MM.1S (cell line): ENCODE measurements around the gene CA5A.

Source experiments
- DNase-seq: peaks from one replicate; pipeline ENCODE4 v3.0.0-alpha.2; 2015
- H2AFZ ChIP-seq: fragments of 300-600 bp; sonication (generic); 2 replicates; pipeline ENCODE4 v1.6.0; 2016; ENCODE audit warnings: antibody characterized with exemption, low read length
- H3F3A ChIP-seq: fragments of 300-600 bp; sonication (generic); 2 replicates; pipeline ENCODE4 v1.6.1; 2016; ENCODE audit warnings: mild to moderate bottlenecking, antibody characterized with exemption, low read length, moderate library complexity, mixed read lengths; ENCODE audit not compliant: insufficient read depth
- H3K27ac ChIP-seq: fragments of 300-600 bp; sonication (generic); 2 replicates; pipeline ENCODE4 v1.5.1; 2016; ENCODE audit warnings: mild to moderate bottlenecking, low read length
- H3K27me3 ChIP-seq: fragments of 300-600 bp; sonication (generic); replicated peaks from 2 replicates; pipeline ENCODE4 v1.6.0; 2016; ENCODE audit warnings: low read length; ENCODE audit not compliant: insufficient read depth
- H3K36me3 ChIP-seq: fragments of 300-600 bp; sonication (generic); replicated peaks from 2 replicates; pipeline ENCODE4 v1.6.1; 2016; ENCODE audit warnings: mild to moderate bottlenecking, low read length, mixed read lengths; ENCODE audit not compliant: insufficient read depth
- H3K4me1 ChIP-seq: fragments of 300-600 bp; sonication (generic); 2 replicates; pipeline ENCODE4 v1.6.1; 2016; ENCODE audit warnings: low read length, mixed read lengths
- H3K4me2 ChIP-seq: fragments of 300-600 bp; sonication (generic); 2 replicates; pipeline ENCODE4 v1.6.0; 2016; ENCODE audit warnings: low read depth, low read length
- H3K4me3 ChIP-seq: fragments of 300-600 bp; sonication (generic); 2 replicates; pipeline ENCODE4 v1.5.1; 2016; ENCODE audit warnings: low read length, mixed read lengths
- H3K79me2 ChIP-seq: fragments of 300-600 bp; sonication (generic); 2 replicates; pipeline ENCODE4 v1.6.1; 2016; ENCODE audit warnings: mixed run types, low read length, mixed read lengths
- H3K9ac ChIP-seq: fragments of 300-600 bp; sonication (generic); 2 replicates; pipeline ENCODE4 v1.6.1; 2016; ENCODE audit warnings: low read length, mixed read lengths
- H3K9me2 ChIP-seq: fragments of 300-600 bp; sonication (generic); replicated peaks from 2 replicates; pipeline ENCODE4 v1.6.1; 2016; ENCODE audit warnings: mild to moderate bottlenecking, low read length, mixed read lengths; ENCODE audit not compliant: insufficient read depth
- H3K9me3 ChIP-seq: fragments of 300-600 bp; sonication (generic); replicated peaks from 2 replicates; pipeline ENCODE4 v1.6.1; 2016; ENCODE audit warnings: mild to moderate bottlenecking, low read length, mixed read lengths; ENCODE audit not compliant: insufficient read depth
- H4K20me1 ChIP-seq: fragments of 300-600 bp; sonication (generic); 2 replicates; pipeline ENCODE4 v1.6.1; 2016; ENCODE audit warnings: mild to moderate bottlenecking, low read length, moderate library complexity, mixed read lengths; ENCODE audit not compliant: insufficient read depth
- CTCF ChIP-seq: fragments of 300-600 bp; sonication (generic); IDR thresholded peaks from 2 replicates; pipeline ENCODE4 v1.5.1; 2016; ENCODE audit warnings: antibody characterized with exemption, low read length, mixed read lengths
- EZH2 ChIP-seq: fragments of 300-600 bp; sonication (generic); optimal IDR thresholded peaks from 2 replicates; pipeline ENCODE3; 2017; ENCODE audit warnings: low read depth, mild to moderate bottlenecking, antibody characterized with exemption, low read length, mixed read lengths
- EZH2phosphoT487 ChIP-seq: fragments of 300-600 bp; sonication (generic); IDR thresholded peaks from 2 replicates; pipeline ENCODE4 v1.6.1; 2018; ENCODE audit warnings: antibody characterized with exemption, low read length

The CA5A gene

GRCh38 chr16:87847785-87848675 is 88.3 kb downstream of the CA5A start:
- Histone ChIP-seq H3K4me3 (no peak overlapping the region), H3K4me1 (no peaks in the 10 kb centered on the region), H3K36me3 (no peaks in the 10 kb centered on the region), H3K9me3 (no peaks in the 10 kb centered on the region), H3K27me3 (no peaks in the 10 kb centered on the region), H3K9me2 (no peaks in the 10 kb centered on the region), H2AFZ (no peak overlapping the region), H3K9ac (no peak overlapping the region), H3F3A (no peaks in the 10 kb centered on the region), H4K20me1 (no peaks in the 10 kb centered on the region), H3K4me2 (no peak overlapping the region), H3K79me2 (peaks cover 94% of the 10 kb centered on the region), H3K27ac (no peak overlapping the region)
- TF ChIP-seq EZH2 (no peak), CTCF (no peak), EZH2phosphoT487 (no peak)
- DNase-seq, result no peak

- no peaks in the 10 kb centered on the region for H3K27me3 ChIP-seq
- TF ChIP-seq EZH2 (no peak), CTCF (no peak), EZH2phosphoT487 (no peak)
- H3K4me2 ChIP-seq, result no peak overlapping the region
- no peak overlapping the region for H3K27ac ChIP-seq
- peaks cover 95% of the 10 kb centered on the region for H3K79me2 ChIP-seq
- no peak for DNase-seq
- no peak overlapping the region for H2AFZ ChIP-seq
- H3K36me3 ChIP-seq, result no peaks in the 10 kb centered on the region
- no peaks in the 10 kb centered on the region for H3K9me2 ChIP-seq
- H3K9me3 ChIP-seq, result no peaks in the 10 kb centered on the region
- no peaks in the 10 kb centered on the region for H3K4me1 ChIP-seq
- no peaks in the 10 kb centered on the region for H4K20me1 ChIP-seq
- H3F3A ChIP-seq, result no peaks in the 10 kb centered on the region
- H3K4me3 ChIP-seq, result no peak overlapping the region
- H3K9ac ChIP-seq, result no peak overlapping the region
Observed at GRCh38 chr16:87847467-87847784, 88.9 kb downstream of the CA5A start.

- H3K4me2 ChIP-seq, result no peak overlapping the region
- no peaks in the 10 kb centered on the region for H3K9me3 ChIP-seq
- no peak for TF ChIP-seq EZH2
- TF ChIP-seq CTCF, result no peak
- no peak for TF ChIP-seq EZH2phosphoT487
- H3K79me2 ChIP-seq, result peaks cover 96% of the 10 kb centered on the region
- no peak overlapping the region for H3K9ac ChIP-seq
- H2AFZ ChIP-seq, result no peak overlapping the region
- H3K36me3 ChIP-seq, result no peaks in the 10 kb centered on the region
- no peaks in the 10 kb centered on the region for H3K27me3 ChIP-seq
- no peak overlapping the region for H3K27ac ChIP-seq
- no peak for DNase-seq
- no peaks in the 10 kb centered on the region for H4K20me1 ChIP-seq
- H3F3A ChIP-seq, result no peaks in the 10 kb centered on the region
- no peaks in the 10 kb centered on the region for H3K9me2 ChIP-seq
- H3K4me1 ChIP-seq, result no peaks in the 10 kb centered on the region
- no peak overlapping the region for H3K4me3 ChIP-seq
Observed at GRCh38 chr16:87846705-87847466, 89.4 kb downstream of the CA5A start.
